Thyroid gland (tissue), 4 donors: ENCODE results near the gene MFAP3.

ENCODE experiments used
- CTCF ChIP-seq, 6 experiments: fragments of 200-600 bp in 3 of 6; fragments of 450-650 bp in 3 of 6; sonication (generic) in 3 of 6; IDR thresholded peaks; one replicate each; pipeline ENCODE4 v1.5.1; 2016 to 2019; ENCODE audit warnings: antibody characterized with exemption in 6 of 6, mild to moderate bottlenecking in 2 of 6, inconsistent platforms in 1 of 6, moderate library complexity in 1 of 6
- POLR2A ChIP-seq, 2 donors: fragments of 450-650 bp; IDR thresholded peaks; one replicate each; pipeline ENCODE4 v1.6.1; 2017; ENCODE audit warnings: antibody characterized with exemption in 2 of 2, mild to moderate bottlenecking in 2 of 2, moderate library complexity in 1 of 2

- no peak for TF ChIP-seq CTCF (IDR thresholded peaks at IDR 0.05)
- TF ChIP-seq POLR2A (IDR thresholded peaks at IDR 0.05), result no peak
Observed at GRCh38 chr5:154005648-154006047, 33.1 kb upstream of the MFAP3 start.
